K562 (cell line): ENCODE results near the gene OR2G2. TPM values are rescaled to one million over a fixed set of nuclear protein-coding genes. Genes with fewer than 3 reads are reported as not detected.

Experiments
- ATAC-seq: fragments of 200-7000 bp; cut with Tn5 transposase; 3 replicates; pipeline ENCODE4 v1.9.1; 2020; ENCODE audit warnings: moderate library complexity
- BruUV-seq: library from RNA; stranded (reverse); fragments of 400-500 nt; replicated peaks from 2 replicates; lab custom pipeline; 2021; lab: Mats Ljungman, UMichigan
- CTCF ChIA-PET: fragments of 300-600 bp; formaldehyde crosslinking; extraction: SDS; loops from one replicate; lab custom pipeline; 2021; ENCODE audit warnings: low intra/inter-chr PET ratio; lab: Yijun Ruan, JAX
- POLR2A ChIA-PET: fragments of 300-600, 350-650 bp; sonication (Branson Sonifier 250); formaldehyde crosslinking; extraction: SDS; loops from one replicate; lab custom pipeline; 2021; ENCODE audit warnings: antibody characterized with exemption, inconsistent platforms; lab: Yijun Ruan, JAX
- DNase-seq, 4 experiments: peaks; one replicate each; pipeline versions ENCODE4 v3.0.0 to v3.0.0-alpha.2; 2011 to 2018; ENCODE audit warnings: low spot score in 3 of 4, mixed read lengths in 3 of 4; ENCODE audit errors: extremely low read depth in 1 of 4
- FAIRE-seq: peaks from 2 replicates; lab custom pipeline; 2011; peaks lifted over from hg19 to GRCh38; lab: Jason Lieb, UNC
- H2AFZ ChIP-seq: 2 replicates; pipeline ENCODE4 v1.6.0; 2011; ENCODE audit warnings: low read depth, low read length, control low read depth, inconsistent platforms
- H3K27ac ChIP-seq: fragments of 200-600 bp; 3 replicates; pipeline ENCODE4 v1.8.0; 2011; ENCODE audit warnings: low read depth, mild to moderate bottlenecking, control low read depth, inconsistent platforms, low read length, moderate library complexity, mixed read lengths; ENCODE audit errors: extremely low read depth
- H3K27me3 ChIP-seq, 2 experiments: fragments of 300-600 bp in 1 of 2; 2 replicates in 1 of 2; 3 replicates in 1 of 2; pipeline versions ENCODE4 v1.6.0 to v1.8.0; 2011; ENCODE audit warnings: inconsistent platforms in 2 of 2, low read length in 2 of 2, mild to moderate bottlenecking in 1 of 2, mixed read lengths in 1 of 2, moderate library complexity in 1 of 2; ENCODE audit not compliant: control insufficient read depth in 2 of 2, insufficient read depth in 2 of 2
- H3K36me3 ChIP-seq: fragments of 300-600 bp; 3 replicates; pipeline ENCODE4 v1.8.0; 2011; ENCODE audit warnings: mild to moderate bottlenecking, low read length, inconsistent platforms; ENCODE audit not compliant: control insufficient read depth, insufficient read depth
- H3K4me1 ChIP-seq, 2 experiments: fragments of 200-600 bp in 1 of 2; replicated peaks in 1 of 2; 2 replicates in 1 of 2; 3 replicates in 1 of 2; pipeline versions ENCODE4 v1.5.1 to v1.8.0; 2011; ENCODE audit warnings: inconsistent platforms in 2 of 2, low read length in 2 of 2, mild to moderate bottlenecking in 1 of 2, mixed read lengths in 1 of 2, moderate library complexity in 1 of 2; ENCODE audit not compliant: control insufficient read depth in 2 of 2, insufficient read depth in 2 of 2
- H3K4me2 ChIP-seq: 2 replicates; pipeline ENCODE4 v1.6.1; 2011; ENCODE audit warnings: low read length, control low read depth, inconsistent platforms, mixed read lengths; ENCODE audit not compliant: insufficient read depth
- H3K4me3 ChIP-seq: fragments of 200-600 bp; sonication (generic), shearing (Covaris generic); 2 replicates; pipeline ENCODE4 v1.5.1; 2016; ENCODE audit warnings: control low read depth, inconsistent platforms
- H3K79me2 ChIP-seq: fragments of 200-600 bp; 3 replicates; pipeline ENCODE4 v1.8.0; 2011; ENCODE audit warnings: low read length, inconsistent platforms; ENCODE audit not compliant: control insufficient read depth, insufficient read depth
- H3K9ac ChIP-seq, 2 experiments: 2 replicates each; pipeline versions ENCODE4 v1.6.0 to v1.6.1; 2011; ENCODE audit warnings: low read depth in 2 of 2, low read length in 2 of 2, control low read depth in 1 of 2, inconsistent platforms in 1 of 2, mild to moderate bottlenecking in 1 of 2, mixed read lengths in 1 of 2; ENCODE audit not compliant: insufficient read depth in 1 of 2
- H3K9me1 ChIP-seq: one replicate; pipeline ENCODE4 v1.6.0; 2011; ENCODE audit warnings: inconsistent platforms, mild to moderate bottlenecking, low read length, moderate library complexity; ENCODE audit not compliant: control insufficient read depth, insufficient read depth
- H3K9me3 ChIP-seq: replicated peaks from 2 replicates; pipeline ENCODE4 v1.5.1; 2011; ENCODE audit warnings: low read depth, low read length, inconsistent platforms; ENCODE audit not compliant: control insufficient read depth, insufficient read depth
- H4K20me1 ChIP-seq: replicated peaks from 2 replicates; pipeline ENCODE4 v1.6.1; 2011; ENCODE audit warnings: low read length, inconsistent platforms, mixed read lengths; ENCODE audit not compliant: control insufficient read depth, insufficient read depth
- ATF3 ChIP-seq, 2 experiments: fragments of 450-650 bp in 1 of 2; sonication (generic) in 1 of 2; formaldehyde crosslinking in 1 of 2; IDR thresholded peaks in 1 of 2; conservative IDR thresholded peaks in 1 of 2; 2 replicates each; pipeline versions ENCODE4 v1.6.1 to v1.8.1; 2016 to 2023; ENCODE audit warnings: mild to moderate bottlenecking in 2 of 2, moderate library complexity in 2 of 2, inconsistent platforms in 1 of 2, missing genetic modification reagents in 1 of 2
- BRCA1 ChIP-seq, 2 experiments: fragments of 450-650 bp in 1 of 2; sonication (generic) in 1 of 2; formaldehyde crosslinking in 1 of 2; IDR thresholded peaks; 2 replicates each; pipeline versions ENCODE4 v1.5.0 to v1.6.1; 2017 to 2020; ENCODE audit warnings: mild to moderate bottlenecking in 1 of 2, missing genetic modification reagents in 1 of 2
- C11orf30 ChIP-seq: fragments of 450-650 bp; IDR thresholded peaks from 2 replicates; pipeline ENCODE4 v1.6.1; 2016; ENCODE audit warnings: low read depth, mild to moderate bottlenecking
- CBFA2T2 ChIP-seq: fragments of 450-650 bp; conservative IDR thresholded peaks from 2 replicates; pipeline ENCODE4 v1.6.1; 2017; ENCODE audit warnings: mild to moderate bottlenecking
- CSDE1 ChIP-seq, 2 experiments: fragments of 450-650 bp; IDR thresholded peaks; 2 replicates each; pipeline ENCODE4 v1.6.1; 2016; ENCODE audit warnings: mild to moderate bottlenecking in 1 of 2
- DLX4 ChIP-seq: fragments of 250-450 bp; sonication (Bioruptor Pico); IDR thresholded peaks from 2 replicates; pipeline ENCODE4 v1.6.1; 2021; ENCODE audit warnings: mild to moderate bottlenecking
- ILF3 ChIP-seq: fragments of 450-650 bp; IDR thresholded peaks from 2 replicates; pipeline ENCODE4 v1.6.1; 2018; ENCODE audit warnings: antibody characterized with exemption, mild to moderate bottlenecking, moderate library complexity, borderline replicate concordance
- JUND ChIP-seq, 2 experiments: IDR thresholded peaks; 2 replicates in 1 of 2; 3 replicates in 1 of 2; pipeline ENCODE4 v1.6.1; 2011; ENCODE audit warnings: borderline replicate concordance in 2 of 2, low read depth in 2 of 2, low read length in 2 of 2, improper control_type of control experiment in 1 of 2, missing biosample characterization in 1 of 2, missing genetic modification characterization in 1 of 2, missing genetic modification reagents in 1 of 2
- MYBL2 ChIP-seq, 2 experiments: fragments of 450-650 bp in 1 of 2; sonication (generic) in 1 of 2; formaldehyde crosslinking in 1 of 2; IDR thresholded peaks; 2 replicates each; pipeline versions ENCODE4 v1.6.1 to v1.8.1; 2017 to 2022; ENCODE audit warnings: borderline replicate concordance in 1 of 2, inconsistent platforms in 1 of 2, low read depth in 1 of 2, mild to moderate bottlenecking in 1 of 2, missing genetic modification reagents in 1 of 2, moderate library complexity in 1 of 2
- NR1H2 ChIP-seq: sonication (generic); formaldehyde crosslinking; IDR thresholded peaks from 2 replicates; pipeline ENCODE4 v1.4.0; 2020; ENCODE audit warnings: mild to moderate bottlenecking, missing genetic modification reagents
- SMAD4 ChIP-seq: fragments of 250-450 bp; sonication (Bioruptor Pico); conservative IDR thresholded peaks from 2 replicates; pipeline ENCODE4 v1.8.0; 2021; ENCODE audit warnings: inconsistent platforms, mild to moderate bottlenecking, moderate library complexity
- TCF3 ChIP-seq: sonication (generic); formaldehyde crosslinking; IDR thresholded peaks from 2 replicates; pipeline ENCODE4 v1.4.0; 2020; ENCODE audit warnings: mild to moderate bottlenecking, missing genetic modification reagents
- THRAP3 ChIP-seq: fragments of 450-650 bp; IDR thresholded peaks from 2 replicates; pipeline ENCODE4 v1.6.1; 2016; ENCODE audit warnings: mild to moderate bottlenecking, inconsistent platforms, borderline replicate concordance
- ZBTB34 ChIP-seq: fragments of 250-450 bp; sonication (Bioruptor Pico); IDR thresholded peaks from 2 replicates; pipeline ENCODE4 v1.8.0; 2021; ENCODE audit warnings: mild to moderate bottlenecking, moderate library complexity
- ZNF212 ChIP-seq: fragments of 450-650 bp; formaldehyde crosslinking; IDR thresholded peaks from 2 replicates; pipeline ENCODE4 v1.4.0; 2020; ENCODE audit warnings: mild to moderate bottlenecking
- in situ Hi-C: fragments of 300-500 bp; cut with MboI; formaldehyde crosslinking; loops from 4 replicates; pipeline ENCODE4 v1.15.0; 2018; ENCODE audit warnings: inconsistent platforms, mixed read lengths
- intact Hi-C: fragments of 100-400 bp; cut with micrococcal nuclease; formaldehyde crosslinking; loops from 2 replicates; pipeline ENCODE4 v1.14.2; 2022
- polyA plus RNA-seq, 8 experiments: library from polyadenylated mRNA; depleted of rRNA in 4 of 8; stranded (reverse) in 5 of 8; unstranded in 3 of 8; fragments of >200 nt; fragmentation: Nextera tagmentation in 2 of 8; fragmentation: Illumina TruSeq in 1 of 8; extraction: Ambion mirVana in 2 of 8; extraction: Trizol in 1 of 8; gene quantifications; 2 replicates each; pipeline versions ENCODE4 v1.2.1 to v1.2.3, GENCODE V29; 2011 to 2014; ENCODE audit warnings: inconsistent platforms in 1 of 8, missing spikeins in 1 of 8
- total RNA-seq, 7 experiments: library from RNA; depleted of rRNA in 6 of 7; stranded (reverse); fragments of >200 nt in 6 of 7; fragmentation: Illumina TruSeq in 2 of 7; extraction: Trizol in 2 of 7; gene quantifications; 2 replicates each; pipeline versions ENCODE4 v1.2.1 to v1.2.3, GENCODE V29; 2011 to 2021; ENCODE audit warnings: low replicate concordance in 1 of 7
- TF ChIP-seq, protein P1 (sequence below): fragments of 450-650 bp; formaldehyde crosslinking; IDR thresholded peaks from 2 replicates; pipeline ENCODE4 v1.4.0; 2020; ENCODE audit warnings: mild to moderate bottlenecking, mixed read lengths

OR2G2 gene
- total and polyA plus RNA-seq, 9 of the 15 experiments (the other 6 are each of a cell fraction or from before 2014, with no cell fraction given): not detected

DNA sequence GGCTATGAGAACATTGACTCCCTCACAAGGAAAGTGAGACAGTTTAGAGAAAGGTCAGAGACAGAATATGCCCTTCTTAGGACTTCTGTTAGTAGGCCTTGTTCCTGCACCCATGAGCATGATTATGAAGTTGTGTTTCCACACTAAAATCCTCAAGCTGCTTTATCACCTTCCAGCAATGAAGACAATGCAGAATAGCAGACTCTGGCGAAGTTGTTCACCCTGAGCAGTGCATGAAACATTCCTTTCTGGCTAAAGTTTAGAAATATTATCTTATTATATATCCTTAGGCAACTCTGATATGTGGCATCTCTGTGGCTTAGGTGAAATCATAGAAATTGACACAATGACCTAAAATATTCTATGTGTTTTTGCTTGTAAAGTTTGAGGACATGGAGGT lies 13.9 kb upstream of the OR2G2 start (continued):
- TF ChIP-seq THRAP3 (no peak), MYBL2 (IDR thresholded peaks at IDR 0.05; ENCODE audit: low read depth) (no peak), MYBL2 (CRISPR knock-in tag; IDR thresholded peaks at IDR 0.05; ENCODE audit: borderline replicate concordance) (no peak), CBFA2T2 (no peak)
- TF ChIP-seq, protein P1, sequence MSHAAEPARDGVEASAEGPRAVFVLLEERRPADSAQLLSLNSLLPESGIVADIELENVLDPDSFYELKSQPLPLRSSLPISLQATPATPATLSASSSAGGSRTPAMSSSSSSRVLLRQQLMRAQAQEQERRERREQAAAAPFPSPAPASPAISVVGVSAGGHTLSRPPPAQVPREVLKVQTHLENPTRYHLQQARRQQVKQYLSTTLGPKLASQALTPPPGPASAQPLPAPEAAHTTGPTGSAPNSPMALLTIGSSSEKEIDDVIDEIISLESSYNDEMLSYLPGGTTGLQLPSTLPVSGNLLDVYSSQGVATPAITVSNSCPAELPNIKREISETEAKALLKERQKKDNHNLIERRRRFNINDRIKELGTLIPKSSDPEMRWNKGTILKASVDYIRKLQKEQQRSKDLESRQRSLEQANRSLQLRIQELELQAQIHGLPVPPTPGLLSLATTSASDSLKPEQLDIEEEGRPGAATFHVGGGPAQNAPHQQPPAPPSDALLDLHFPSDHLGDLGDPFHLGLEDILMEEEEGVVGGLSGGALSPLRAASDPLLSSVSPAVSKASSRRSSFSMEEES (CRISPR knock-in tag): no peak
- TF ChIP-seq, all 486 proteins: peak for 0

GRCh38 chr1:247574664-247575063 lies 13.5 kb upstream of the OR2G2 start:
- no peak overlapping the region for H3K4me3 ChIP-seq
- no peak overlapping the region for H2AFZ ChIP-seq
- no peaks in the 10 kb centered on the region for H3K9me3 ChIP-seq
- no TSS peak for BruUV-seq
- no peak overlapping the region for H3K4me2 ChIP-seq
- H3K9me1 ChIP-seq: no peaks in the 10 kb centered on the region
- intact Hi-C loops (loop anchor here (5.0 kb wide), 1 partner anchor 202 kb away; no protein-coding TSS in a partner anchor), in situ Hi-C loops (no loop called here)
- ATAC-seq (no peak), FAIRE-seq (no peak), DNase-seq (no peak)
- H3K79me2 ChIP-seq: no peaks in the 10 kb centered on the region
- CTCF ChIA-PET: no interaction called here
- H3K27ac ChIP-seq: no peak overlapping the region
- H4K20me1 ChIP-seq: no peaks in the 10 kb centered on the region
- no peaks in the 10 kb centered on the region for H3K4me1 ChIP-seq
- no peaks in the 10 kb centered on the region for H3K27me3 ChIP-seq
- POLR2A ChIA-PET: interaction anchor here (0.7 kb wide), 1 partner anchor 950 kb away, joined by 3 read pairs; no protein-coding TSS in a partner anchor
- no peak overlapping the region for H3K9ac ChIP-seq
- no peaks in the 10 kb centered on the region for H3K36me3 ChIP-seq
- TF ChIP-seq TCF3 (CRISPR knock-in tag) (no peak), CSDE1 (IDR thresholded peaks at IDR 0.05) (no peak), NR1H2 (CRISPR knock-in tag) (no peak), BRCA1 (IDR thresholded peaks at IDR 0.05) (no peak), BRCA1 (CRISPR knock-in tag; IDR thresholded peaks at IDR 0.05) (no peak), DLX4 (CRISPR knock-in tag) (no peak), JUND (IDR thresholded peaks at IDR 0.05; ENCODE audit: borderline replicate concordance, low read depth, low read length) (0 out of 2 replicates have a peak, but pooled peaks have one; percentile 21), JUND (tag; IDR thresholded peaks at IDR 0.05; ENCODE audit: borderline replicate concordance, low read depth, low read length) (peak; percentile 31; the same call in 1 of the 3 replicates), ATF3 (IDR thresholded peaks at IDR 0.05) (peak; percentile 42; the same call in 1 of the 2 replicates), ATF3 (CRISPR knock-in tag; conservative IDR thresholded peaks at IDR 0.05) (no peak), C11orf30 (no peak), ILF3 (no peak), ZBTB34 (CRISPR knock-in tag) (no peak), SMAD4 (CRISPR knock-in tag) (no peak), ZNF212 (CRISPR knock-in tag) (no peak)
